Left ventricle myocardium superior (tissue), 1 donor: ENCODE measurements around the gene LAMC3. TPM values are rescaled to one million over a fixed set of nuclear protein-coding genes. Genes with fewer than 3 reads are reported as not detected.
"Not testable (repeated sequence)": the region's sequence is repeated elsewhere in the genome, so short reads cannot be mapped to it uniquely, and the experiment has no call there.

ENCODE experiments used
- ATAC-seq: fragments of 200-7000 bp; cut with Tn5 transposase; one replicate; pipeline ENCODE4 v1.9.1; 2020; ENCODE audit warnings: mild to moderate bottlenecking, moderate library complexity
- DNase-seq: peaks from one replicate; pipeline ENCODE4 v3.0.0-alpha.2; 2020
- intact Hi-C: fragments of 100-400 bp; cut with micrococcal nuclease; formaldehyde crosslinking; loops from one replicate; pipeline ENCODE4 v1.11.0; 2022
- total RNA-seq: library from RNA; stranded (reverse); fragmentation: NEBNext Ultra II Directional; extraction: Animal tissue kit (Norgen Biotek cat#: 25700); gene quantifications from one replicate; pipeline ENCODE4 v1.2.1, GENCODE V29; 2021
- donor health status: DM: no; HTN: yes; CAD: no; lungs with severe emphysema.

The LAMC3 gene
- total RNA-seq, 1 donor from 2014 or later: 0.07 TPM

GRCh38 chr9:131020862-131021261, 11.9 kb downstream of the LAMC3 start:
- intact Hi-C loops: no loop called here
- DNase-seq: no peak
- ATAC-seq: no peak

- ATAC-seq: no peak
- no peak for DNase-seq
- intact Hi-C loops: no loop called here
Observed at GRCh38 chr9:131021785-131022184, 12.8 kb downstream of the LAMC3 start.

- no peak for ATAC-seq
- intact Hi-C loops: no loop called here
- DNase-seq: no peak
Observed at GRCh38 chr9:131024978-131025868, 16.2 kb downstream of the LAMC3 start.

- no peak for DNase-seq
- intact Hi-C loops: no loop called here
Observed at GRCh38 chr9:131025953-131026858, 17.2 kb downstream of the LAMC3 start.

GRCh38 chr9:131027048-131027871, 18.3 kb downstream of the LAMC3 start:
- intact Hi-C loops: no loop called here
- ATAC-seq: no peak

More at GRCh38 chr9:131025953-131026858, 17.2 kb downstream of the LAMC3 start:
- ATAC-seq: no peak

GRCh38 chr9:131027872-131028179, 18.9 kb downstream of the LAMC3 start:
- no peak for ATAC-seq
- no peak for DNase-seq
- intact Hi-C loops: no loop called here

More at GRCh38 chr9:131027048-131027871, 18.3 kb downstream of the LAMC3 start:
- no peak for DNase-seq

GRCh38 chr9:131028221-131028884, 19.4 kb downstream of the LAMC3 start:
- intact Hi-C loops: no loop called here
- ATAC-seq (no peak), DNase-seq (no peak)

- intact Hi-C loops: no loop called here
- DNase-seq: no peak
Observed at GRCh38 chr9:131028931-131029573, 20.1 kb downstream of the LAMC3 start.

GRCh38 chr9:131029574-131029952, 20.6 kb downstream of the LAMC3 start:
- DNase-seq (no peak), ATAC-seq (no peak)
- intact Hi-C loops: no loop called here

More at GRCh38 chr9:131028931-131029573, 20.1 kb downstream of the LAMC3 start:
- ATAC-seq: no peak

GRCh38 chr9:131030239-131031004, 21.4 kb downstream of the LAMC3 start:
- DNase-seq: no peak
- intact Hi-C loops: no loop called here
- ATAC-seq: no peak

- intact Hi-C loops: no loop called here
- ATAC-seq: no peak
- DNase-seq: no peak
Observed at GRCh38 chr9:131031005-131031641, 22.1 kb downstream of the LAMC3 start.

- ATAC-seq: no peak
Observed at GRCh38 chr9:131031642-131032005, 22.6 kb downstream of the LAMC3 start.

GRCh38 chr9:131032384-131032783, 23.4 kb downstream of the LAMC3 start:
- intact Hi-C loops: no loop called here
- DNase-seq: no peak
- ATAC-seq: no peak

More at GRCh38 chr9:131031642-131032005, 22.6 kb downstream of the LAMC3 start:
- intact Hi-C loops: no loop called here
- DNase-seq: no peak

- DNase-seq (no peak), ATAC-seq (no peak)
- intact Hi-C loops: no loop called here
Observed at GRCh38 chr9:131033269-131034224, 24.6 kb downstream of the LAMC3 start.

- ATAC-seq: no peak
- intact Hi-C loops: no loop called here
Observed at GRCh38 chr9:131034268-131034667, 25.3 kb downstream of the LAMC3 start.

GRCh38 chr9:131034749-131035148, 25.8 kb downstream of the LAMC3 start:
- DNase-seq, ATAC-seq, intact Hi-C loops: not testable (repeated sequence)

More at GRCh38 chr9:131034268-131034667, 25.3 kb downstream of the LAMC3 start:
- no peak for DNase-seq
